ELR (cell line): ENCODE results near the gene PIK3R2.

Experiments
- DNase-seq: peaks from one replicate; pipeline ENCODE4 v3.0.0-alpha.2; 2015; ENCODE audit warnings: low read depth

PIK3R2 gene

DNA sequence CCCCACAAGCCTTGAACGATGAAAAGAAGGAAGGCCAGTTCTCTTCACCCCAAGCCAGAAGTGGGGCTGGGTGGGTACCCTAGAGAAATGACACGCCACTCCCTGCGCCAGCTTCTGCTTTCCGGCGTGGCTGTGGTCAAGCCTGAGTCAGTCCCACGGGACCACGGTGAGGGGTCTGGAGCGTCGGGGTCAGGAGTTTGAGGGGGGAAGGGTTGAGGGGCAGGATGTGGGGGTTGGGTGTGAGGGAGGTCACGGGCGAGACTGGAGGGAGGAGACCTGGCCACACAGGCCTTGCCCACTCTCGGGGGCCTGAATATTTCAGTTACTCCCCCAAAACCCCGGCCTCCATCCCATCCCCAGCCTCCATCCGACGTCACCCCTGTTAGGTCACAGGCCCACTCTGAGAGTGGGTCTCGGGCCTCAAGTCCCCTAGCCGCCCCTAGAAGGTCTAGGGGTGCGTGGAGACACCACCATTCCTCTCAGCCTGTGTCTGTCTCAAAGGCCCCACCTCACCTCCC, 20.1 kb downstream of the PIK3R2 start:
- DNase-seq = no peak

DNA sequence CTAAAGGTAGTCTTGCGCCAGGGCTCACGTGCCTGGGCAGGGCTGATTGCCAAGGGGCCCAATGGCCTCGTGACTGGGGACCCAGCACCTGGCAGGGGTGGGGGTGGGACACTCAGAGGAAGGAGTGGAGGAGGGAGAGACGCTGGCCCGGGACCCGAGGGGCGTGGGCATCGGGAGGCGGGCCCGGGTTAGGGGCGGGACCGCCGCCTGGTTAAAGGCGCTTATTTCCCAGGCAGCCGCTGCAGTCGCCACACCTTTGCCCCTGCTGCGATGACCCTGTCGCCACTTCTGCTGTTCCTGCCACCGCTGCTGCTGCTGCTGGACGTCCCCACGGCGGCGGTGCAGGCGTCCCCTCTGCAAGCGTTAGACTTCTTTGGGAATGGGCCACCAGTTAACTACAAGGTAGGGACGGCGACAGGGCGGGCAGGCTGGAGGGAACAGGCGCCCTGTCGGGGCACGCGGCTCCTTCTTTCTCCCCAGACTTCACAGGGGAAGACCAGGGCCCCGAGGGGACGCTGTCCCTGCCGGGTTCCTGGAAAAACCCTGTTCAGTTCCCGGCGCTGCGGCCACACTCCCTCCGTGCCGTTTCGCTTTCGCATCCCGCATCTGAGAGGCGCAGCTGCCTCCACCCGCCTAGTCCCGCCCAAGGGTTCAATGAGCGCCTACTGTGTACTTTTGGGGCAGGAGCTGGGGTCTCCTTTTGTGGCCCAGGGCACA, 20.8 kb downstream of the PIK3R2 start, which contains the start of gene IFI30:
Gene IFI30, plus strand, starts transcription at position 242 of the 717 bp plus-strand sequence. Its CDS starts 29 bp downstream, at position 271.
- DNase-seq = peak; percentile 60

DNA sequence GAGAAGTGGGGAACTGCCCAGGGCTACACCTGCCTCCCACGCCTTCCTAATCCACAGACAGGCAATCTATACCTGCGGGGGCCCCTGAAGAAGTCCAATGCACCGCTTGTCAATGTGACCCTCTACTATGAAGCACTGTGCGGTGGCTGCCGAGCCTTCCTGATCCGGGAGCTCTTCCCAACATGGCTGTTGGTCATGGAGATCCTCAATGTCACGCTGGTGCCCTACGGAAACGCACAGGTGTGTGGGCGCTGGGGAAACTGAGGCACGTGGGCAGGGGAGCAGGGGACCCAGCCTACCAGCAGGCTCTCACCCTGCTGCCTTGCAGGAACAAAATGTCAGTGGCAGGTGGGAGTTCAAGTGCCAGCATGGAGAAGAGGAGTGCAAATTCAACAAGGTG, 22.0 kb downstream of the PIK3R2 start:
- no peak for DNase-seq

DNA sequence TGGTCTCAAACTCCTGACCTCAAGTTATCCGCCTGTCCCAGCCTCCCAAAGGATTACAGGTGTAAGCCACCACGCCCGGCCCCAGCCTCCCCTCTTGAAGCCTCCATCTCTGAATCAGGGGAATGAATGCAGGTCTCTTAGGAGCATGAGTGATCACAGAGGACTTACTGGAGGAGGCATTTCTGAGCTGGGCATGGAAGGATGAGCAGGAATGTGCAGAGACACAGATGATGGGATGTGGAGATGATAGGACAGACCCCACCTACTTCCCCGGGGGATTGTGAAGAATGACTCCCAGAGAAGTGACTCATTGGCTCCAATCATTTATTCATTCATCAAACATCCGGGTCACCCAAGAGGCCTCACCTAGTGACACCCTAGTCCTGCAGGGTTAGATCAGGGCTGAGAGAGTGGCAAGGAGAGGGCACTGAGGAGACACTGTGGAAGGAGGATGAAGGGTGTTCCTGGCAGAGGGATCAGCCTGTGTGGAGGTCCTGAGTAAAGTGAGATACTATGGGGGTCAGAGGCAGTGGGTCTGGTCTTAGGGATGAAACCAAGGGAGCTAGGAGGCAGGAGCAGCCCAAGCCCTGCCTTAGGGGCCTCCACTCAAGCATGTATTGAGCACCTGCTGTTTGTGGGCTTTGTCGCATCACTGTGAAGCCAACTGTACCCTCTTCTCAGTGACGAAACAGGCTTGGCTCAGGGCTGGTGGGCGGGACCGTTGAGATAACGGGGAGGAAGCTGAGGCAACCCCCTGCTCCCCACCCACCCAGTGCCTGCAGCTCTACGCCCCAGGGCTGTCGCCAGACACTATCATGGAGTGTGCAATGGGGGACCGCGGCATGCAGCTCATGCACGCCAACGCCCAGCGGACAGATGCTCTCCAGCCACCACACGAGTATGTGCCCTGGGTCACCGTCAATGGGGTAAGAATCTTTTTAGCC, 23.7 kb downstream of the PIK3R2 start:
- peak; percentile 37 for DNase-seq

DNA sequence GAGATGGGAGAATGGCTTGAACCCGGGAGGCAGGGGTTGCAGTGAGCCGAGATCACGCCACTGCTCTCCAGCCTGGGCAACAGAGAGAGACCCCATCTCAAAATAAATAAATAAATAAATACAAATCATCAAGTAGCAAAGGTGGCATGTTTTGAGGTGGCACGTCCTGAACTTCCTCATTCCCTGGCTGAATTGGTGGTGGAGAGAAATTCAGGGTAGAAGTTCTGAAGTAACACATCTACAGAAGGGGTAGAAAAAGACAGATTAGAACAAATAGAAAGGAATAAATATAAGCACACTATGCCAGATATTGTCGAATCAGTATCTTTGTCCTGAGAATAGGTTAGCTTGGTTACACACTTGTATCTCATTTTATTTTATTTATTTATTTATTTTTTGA, 27.0 kb downstream of the PIK3R2 start:
- DNase-seq = no peak

DNA sequence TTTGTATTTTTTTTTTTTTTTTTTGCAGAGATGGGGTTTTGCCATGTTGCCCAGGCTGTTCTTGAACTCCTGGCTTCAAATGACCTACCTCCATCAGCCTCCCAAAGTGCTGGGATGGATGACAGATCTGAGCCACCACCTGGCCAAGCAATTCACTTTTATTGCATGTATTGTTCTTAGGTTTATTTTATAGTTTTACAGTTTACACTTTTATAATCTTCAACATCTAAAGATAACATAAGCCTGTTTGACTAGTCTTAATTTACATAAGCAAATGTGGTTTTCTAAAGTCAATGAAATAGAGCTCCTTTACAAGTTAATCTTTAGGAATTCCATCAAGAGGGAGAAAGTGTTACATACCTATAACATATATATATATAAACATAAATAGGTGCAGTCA, 30.6 kb downstream of the PIK3R2 start:
- no peak for DNase-seq

DNA sequence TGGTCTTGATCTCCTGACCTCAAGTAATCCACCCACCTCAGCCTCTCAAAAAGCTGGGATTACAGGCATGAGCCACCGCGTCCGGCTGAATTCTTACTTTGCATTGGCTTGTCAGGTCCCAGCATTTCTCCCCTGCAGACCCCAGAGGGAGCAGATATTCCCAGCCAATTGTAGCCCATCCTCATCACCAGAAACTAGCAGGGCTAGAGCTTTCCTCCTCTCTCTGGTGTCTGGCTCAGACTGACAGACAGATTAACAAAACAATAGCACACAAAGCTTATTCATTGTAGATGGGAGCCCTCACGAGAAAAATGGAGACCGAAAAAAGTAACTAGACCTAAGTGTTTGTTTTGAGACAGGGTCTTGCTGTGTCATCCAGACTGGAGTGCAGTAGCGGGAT, 32.6 kb downstream of the PIK3R2 start:
- no peak for DNase-seq

DNA sequence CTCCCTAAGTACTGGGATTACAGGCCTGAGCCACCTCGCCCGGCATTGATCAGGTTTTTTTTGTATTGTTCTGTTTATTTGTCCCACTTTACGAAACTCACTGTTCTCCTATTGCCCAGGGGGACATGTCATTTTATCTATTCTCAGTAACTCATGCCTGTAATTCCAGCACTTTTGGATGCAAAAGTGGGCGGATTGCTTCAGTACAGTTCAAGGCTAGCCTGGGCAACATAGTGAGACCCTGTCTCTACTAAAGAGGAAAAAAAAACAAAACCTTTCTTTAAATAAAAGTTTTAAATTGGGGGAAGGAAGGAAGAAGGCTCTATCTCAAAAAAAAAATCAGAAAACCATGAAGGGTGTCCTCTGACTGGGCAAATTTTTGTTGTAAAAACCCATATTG, 37.3 kb downstream of the PIK3R2 start:
- no peak for DNase-seq

DNA sequence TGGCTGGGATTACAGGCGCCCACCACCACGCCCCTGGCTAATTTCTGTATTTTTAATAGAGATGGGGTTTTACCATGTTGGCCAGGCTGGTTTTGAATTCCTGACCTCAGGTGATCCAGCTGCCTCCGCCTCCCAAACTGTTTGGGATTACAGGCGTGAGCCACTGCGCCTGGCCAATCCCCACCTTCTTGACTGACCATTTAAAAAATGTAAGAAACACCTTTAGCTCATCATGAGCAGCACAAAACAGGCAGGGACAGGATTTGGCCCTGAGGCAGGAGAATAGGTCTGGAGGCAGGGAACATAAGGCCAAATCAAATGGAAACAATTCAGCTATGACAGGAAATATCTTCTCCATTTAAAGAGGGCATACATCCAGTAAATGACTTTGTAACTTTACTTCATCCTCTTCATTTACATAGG, 38.7 kb downstream of the PIK3R2 start:
- no peak for DNase-seq

DNA sequence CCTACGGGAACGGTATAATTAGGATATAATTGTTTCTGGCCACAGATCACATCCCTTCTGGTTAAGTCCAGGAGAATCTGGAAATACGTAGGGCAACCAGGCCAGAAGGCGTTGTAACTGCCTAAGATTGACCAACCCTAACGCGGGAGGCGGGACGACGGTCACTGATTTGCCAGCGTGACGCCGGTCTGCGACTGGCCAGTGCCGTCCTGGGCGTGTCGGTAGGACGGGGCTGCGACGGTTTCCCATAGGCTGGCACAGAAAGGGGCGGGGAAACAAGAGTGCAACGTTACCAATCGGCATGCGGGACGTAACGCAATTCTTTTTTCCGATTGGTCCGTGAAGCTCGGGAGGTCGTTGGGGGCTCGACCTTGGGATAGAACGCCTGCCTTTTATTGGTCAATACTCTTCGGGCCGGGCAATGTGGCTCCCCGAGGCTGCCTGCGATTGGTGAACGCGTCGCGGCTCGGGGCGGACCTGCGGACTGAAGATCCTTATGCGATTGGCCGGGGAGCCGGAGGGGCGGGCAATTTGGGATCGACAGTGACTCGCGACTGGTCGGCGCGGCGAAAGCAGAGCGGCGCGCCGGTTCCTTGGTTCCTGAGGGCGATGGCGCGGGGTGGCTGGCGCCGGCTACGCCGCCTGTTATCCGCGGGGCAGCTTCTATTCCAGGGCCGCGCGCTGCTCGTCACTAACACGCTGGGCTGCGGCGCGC, 39.9 kb downstream of the PIK3R2 start, which contains the start of gene MPV17L2:
Gene MPV17L2, plus strand, starts transcription at position 546 of the 715 bp plus-strand sequence. Its CDS starts 64 bp downstream, at position 610.
- DNase-seq = peak; percentile 100

DNA sequence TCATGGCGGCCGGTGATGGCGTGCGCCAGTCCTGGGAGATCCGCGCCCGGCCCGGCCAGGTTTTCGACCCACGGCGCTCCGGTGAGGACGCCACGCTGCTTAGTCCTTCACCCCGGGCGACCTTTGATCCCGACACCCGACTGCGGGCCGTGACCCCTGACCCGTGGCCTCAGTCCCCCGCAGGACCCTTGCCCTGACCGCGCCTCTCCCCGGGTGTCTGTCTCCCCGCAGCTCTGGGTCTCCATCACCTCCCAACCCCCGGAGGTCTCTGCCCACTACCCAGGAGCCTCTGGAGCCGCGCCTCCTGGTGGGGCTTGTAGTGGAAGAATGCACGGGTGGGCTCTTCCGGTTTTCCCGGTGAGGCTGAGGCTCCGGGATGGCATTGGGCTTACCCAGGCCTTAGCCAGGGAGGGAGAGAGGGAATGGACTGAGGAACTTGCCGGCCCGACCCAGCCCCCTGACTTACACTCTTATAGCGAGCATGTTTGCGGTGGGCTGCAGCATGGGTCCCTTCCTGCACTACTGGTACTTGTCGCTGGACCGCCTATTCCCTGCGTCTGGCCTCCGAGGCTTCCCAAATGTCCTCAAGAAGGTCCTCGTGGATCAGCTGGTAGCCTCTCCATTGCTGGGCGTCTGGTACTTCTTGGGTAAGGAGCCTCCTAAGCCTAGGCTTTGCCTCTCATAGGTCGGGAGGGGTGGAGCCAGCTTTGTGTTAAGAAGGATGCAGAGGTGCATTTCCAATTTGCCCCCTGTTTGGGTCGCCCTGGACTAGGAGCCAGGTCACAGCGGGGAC, 40.6 kb downstream of the PIK3R2 start:
- DNase-seq = peak; percentile 35

DNA sequence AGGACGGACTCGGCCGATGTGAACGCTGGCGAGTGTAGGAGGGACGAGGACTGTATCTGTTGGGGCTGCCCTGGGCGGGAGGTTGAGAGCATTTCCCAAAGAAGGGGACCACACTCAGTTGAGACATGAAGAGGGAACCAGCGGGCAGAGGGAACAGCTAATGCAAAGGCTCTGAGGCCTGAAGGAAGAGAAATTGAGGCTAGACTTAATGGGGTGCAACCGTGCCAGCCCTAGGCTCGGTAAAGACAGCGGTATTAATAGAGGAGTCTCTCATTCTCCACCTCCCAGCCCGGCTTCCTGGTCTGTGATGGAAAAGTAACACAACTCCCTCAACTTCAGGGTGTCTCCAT, 41.2 kb downstream of the PIK3R2 start:
- DNase-seq = no peak

DNA sequence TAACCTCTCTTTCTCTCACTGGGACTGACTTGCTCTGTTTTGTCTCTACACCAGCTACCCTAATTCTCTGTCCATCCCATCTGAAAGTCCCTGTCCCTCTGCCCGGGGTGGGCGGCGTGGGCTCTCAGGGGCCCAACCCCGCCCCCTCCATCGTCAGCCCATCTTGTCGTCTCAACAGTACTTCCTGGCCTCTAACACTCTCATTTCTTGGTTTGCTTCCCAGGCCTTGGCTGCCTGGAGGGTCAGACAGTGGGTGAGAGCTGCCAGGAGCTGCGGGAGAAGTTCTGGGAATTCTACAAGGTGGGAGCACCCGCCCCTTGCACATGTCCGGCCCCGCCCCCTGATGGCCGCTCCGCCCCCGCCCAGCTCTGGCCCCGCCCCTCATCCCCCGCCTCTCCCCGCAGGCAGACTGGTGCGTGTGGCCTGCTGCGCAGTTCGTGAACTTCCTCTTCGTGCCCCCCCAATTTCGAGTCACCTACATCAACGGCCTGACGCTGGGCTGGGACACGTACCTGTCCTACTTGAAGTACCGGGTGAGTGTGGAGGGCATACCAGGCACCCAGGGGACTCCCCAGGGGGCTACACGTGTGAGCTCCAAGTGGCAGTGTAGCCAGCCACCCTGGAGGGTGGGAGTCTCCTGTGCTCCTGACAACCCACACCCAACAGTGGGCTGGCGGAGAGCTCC, 41.7 kb downstream of the PIK3R2 start:
- DNase-seq = peak; percentile 45

DNA sequence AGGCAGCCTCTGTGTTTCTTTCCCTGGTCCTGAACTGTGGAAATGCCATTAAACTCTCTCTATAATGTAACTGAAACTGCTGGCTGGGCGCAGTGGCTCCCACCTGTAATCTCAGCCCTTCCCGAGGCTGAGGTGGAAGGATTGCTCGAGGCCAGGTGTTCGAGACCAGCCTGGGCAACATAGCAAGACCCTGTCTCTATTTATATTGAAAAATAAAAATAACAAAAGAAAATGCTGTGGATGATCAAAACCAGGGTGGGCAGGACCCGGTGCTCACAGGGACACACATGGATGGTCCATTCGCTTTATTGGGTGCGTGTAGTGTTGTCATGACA, 43.5 kb downstream of the PIK3R2 start:
- no peak for DNase-seq

DNA sequence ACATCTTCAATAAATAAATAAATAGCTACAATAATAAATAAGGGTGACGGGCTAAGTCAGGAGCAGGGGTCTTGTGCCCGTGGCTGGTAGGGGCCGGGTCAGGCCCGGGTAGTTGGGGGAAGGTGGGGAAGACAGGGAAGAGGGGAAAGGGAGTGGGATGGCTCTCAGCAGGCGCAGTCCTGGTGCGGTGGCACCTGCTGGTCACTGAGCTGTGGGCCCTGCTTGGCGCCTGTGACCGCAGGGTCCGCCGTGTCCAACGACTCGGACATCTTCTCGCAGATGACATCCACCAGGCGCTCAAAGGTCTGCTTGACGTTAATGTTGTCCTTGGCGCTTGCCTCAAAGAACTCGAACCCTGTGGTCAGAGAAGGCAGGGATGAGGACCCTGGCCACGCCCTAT, 44.3 kb downstream of the PIK3R2 start:
- DNase-seq = no peak

DNA sequence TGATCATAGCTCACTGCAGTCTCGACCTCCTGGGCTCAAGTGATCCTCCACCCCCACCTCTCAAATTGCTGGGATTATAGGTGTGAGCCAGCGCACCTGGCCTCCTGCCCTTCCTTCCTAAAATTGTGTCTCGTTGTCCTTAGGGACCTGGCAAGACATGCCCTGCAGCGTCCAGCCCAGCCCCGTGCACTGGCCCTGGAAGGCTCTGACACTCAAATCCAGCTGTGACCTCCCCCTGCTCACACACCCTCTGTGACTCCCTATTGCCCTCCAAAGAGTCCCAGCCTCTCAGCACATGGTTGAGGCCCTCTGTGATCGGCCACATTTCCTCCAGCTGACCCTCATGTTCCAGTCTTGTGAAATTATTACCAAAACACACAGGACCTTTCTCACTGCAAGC, 45.0 kb downstream of the PIK3R2 start:
- DNase-seq = no peak

DNA sequence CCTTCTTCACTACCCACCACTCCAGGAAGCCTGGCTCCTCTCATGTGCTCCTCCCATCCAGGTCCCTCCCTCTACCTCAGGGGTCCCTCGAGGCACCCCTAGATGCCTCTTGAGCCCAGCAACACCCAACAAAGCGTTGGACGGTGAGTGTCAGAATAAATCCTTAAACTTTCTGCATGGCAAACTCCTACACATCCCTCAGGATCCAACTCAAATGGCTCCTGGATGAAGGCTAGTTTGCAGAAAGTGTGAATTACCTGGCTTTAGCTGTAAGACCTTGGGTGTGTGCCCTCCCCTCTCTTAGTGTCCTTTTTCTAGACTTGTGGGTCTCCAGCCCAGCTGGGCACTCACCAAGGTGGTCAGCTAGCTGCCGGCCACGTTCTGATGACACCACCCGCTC, 45.4 kb downstream of the PIK3R2 start:
- DNase-seq = no peak

DNA sequence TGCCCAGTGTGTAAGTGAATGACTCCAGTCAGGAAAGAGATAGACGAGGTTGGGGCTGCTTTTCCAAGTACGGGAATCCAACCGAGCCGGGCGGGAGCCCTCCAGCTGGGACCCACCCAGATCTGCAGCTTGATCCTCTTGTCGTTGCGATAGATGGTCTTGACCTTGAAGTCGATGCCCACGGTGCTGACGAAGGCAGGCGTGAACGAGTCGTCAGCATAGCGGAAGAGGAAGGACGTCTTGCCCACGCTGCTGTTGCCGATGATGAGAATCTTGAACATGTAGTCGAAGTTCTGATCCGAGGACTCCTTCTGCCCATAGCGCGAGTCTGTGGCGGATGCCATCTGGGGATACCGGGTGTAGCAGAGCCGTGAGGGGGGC, 49.4 kb downstream of the PIK3R2 start:
- DNase-seq = no peak

DNA sequence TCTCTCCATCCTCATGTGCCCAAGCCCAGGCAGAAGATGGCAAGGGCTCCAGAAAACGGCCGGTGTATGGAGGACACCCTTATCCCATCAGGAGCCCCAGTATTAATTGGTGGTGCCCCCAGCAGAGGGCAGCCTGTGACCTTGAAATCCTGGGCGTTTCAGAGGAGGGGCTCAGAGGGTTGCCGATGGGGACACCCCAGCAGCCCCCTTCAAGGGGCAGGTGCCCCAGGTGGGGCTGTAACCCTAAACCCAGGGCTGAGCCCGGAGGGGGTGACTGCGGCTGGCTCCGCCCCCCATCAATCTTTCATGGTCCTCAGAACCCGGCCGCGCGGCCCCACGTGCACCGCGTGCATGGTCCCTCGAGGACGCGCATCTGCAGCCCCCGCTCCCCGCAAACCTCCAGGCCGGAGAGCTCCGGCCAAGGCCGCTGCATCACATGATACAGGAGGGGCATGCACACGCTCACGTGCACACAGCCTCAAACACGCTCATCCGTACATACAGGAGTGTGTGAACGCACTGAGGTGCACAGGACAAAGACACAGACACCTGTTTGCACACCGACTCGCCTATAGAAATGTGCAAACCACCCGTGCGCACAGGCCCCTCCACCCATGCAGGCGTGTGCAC, 49.9 kb downstream of the PIK3R2 start:
- DNase-seq = peak; percentile 36

DNA sequence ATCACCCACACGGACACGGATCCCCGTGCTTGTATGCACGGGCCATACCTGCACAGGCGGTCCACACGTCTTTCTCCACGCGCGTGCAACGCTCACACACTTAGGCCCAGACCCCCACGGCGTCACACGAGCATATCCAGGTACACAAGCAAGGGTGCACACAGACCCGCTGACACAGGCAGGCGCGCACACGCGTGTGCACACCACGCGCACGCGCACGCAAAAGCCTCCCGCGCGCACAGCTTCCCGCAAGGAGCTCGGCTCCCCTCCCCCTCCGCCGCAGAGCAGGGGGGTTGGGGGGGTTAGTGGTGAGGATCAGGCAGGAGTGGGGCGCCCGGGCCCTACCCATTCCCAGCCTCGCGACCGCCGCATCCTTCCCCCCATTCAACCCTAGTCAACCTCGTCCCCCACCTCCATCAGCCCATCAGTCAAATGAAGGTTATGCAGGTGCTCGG, 50.5 kb downstream of the PIK3R2 start:
- DNase-seq = peak; percentile 21
